Measurements from ENCODE around the gene PNCK. TPM values are rescaled to one million over a fixed set of nuclear protein-coding genes. Genes with fewer than 3 reads are reported as not detected.

The PNCK gene
- total and polyA plus RNA-seq, 2 of the 13 experiments (the other 11 are each of a cell fraction or from before 2014, with no cell fraction given), result 33.1 TPM; not detected in 1

GRCh38 chrX:153640045-153640686, 33.4 kb downstream of the PNCK start (continued):
- no peak for TF ChIP-seq NFAT5 (CRISPR knock-in tag; IDR thresholded peaks at IDR 0.05)
- no peak for TF ChIP-seq SCMH1 (CRISPR knock-in tag; IDR thresholded peaks at IDR 0.05; ENCODE audit: borderline replicate concordance)
- TF ChIP-seq PLRG1 (conservative IDR thresholded peaks at IDR 0.05), result no peak

GRCh38 chrX:153639177-153640044, 34.2 kb downstream of the PNCK start:
- intact Hi-C loops (cut with micrococcal nuclease; ENCODE audit: unreplicated experiment), result no loop called here
- ATAC-seq (no peak), DNase-seq (ENCODE audit: low spot score) (no peak), FAIRE-seq (no peak)
- Histone ChIP-seq H3K9me3 (ENCODE audit: low read length) (no peaks in the 10 kb centered on the region), H3K36me3 (replicated peaks in 1 of 2; ENCODE audit: control insufficient read depth in 1 of 2, insufficient read depth in 2 of 2, low read length in 2 of 2) (no peaks in the 10 kb centered on the region), H3K4me1 (ENCODE audit: insufficient read depth, low read length) (peaks cover 70% of the 10 kb centered on the region), H3K9ac (ENCODE audit: insufficient read depth, low read depth, low read length) (no peak overlapping the region), H3K27ac (ENCODE audit: extremely low read length, insufficient read depth, low read length) (no peak overlapping the region), H3K27me3 (ENCODE audit: control insufficient read depth in 1 of 2, insufficient read depth in 2 of 2, low read length in 2 of 2) (no peaks in the 10 kb centered on the region), H4K20me1 (ENCODE audit: insufficient read depth, low read length) (no peaks in the 10 kb centered on the region), H3K79me2 (ENCODE audit: insufficient read depth, low read length) (peaks cover 14% of the 10 kb centered on the region), H2AFZ (ENCODE audit: low read length) (no peak overlapping the region), H3K4me3 (replicated peaks in 1 of 3; ENCODE audit: insufficient read depth in 1 of 3, low read depth in 2 of 3, low read length in 3 of 3) (no peak overlapping the region), H3K4me2 (ENCODE audit: low read depth, low read length) (no peak overlapping the region)
- 87% methylated on average over 3 of the region's 28 CpGs for WGBS (ENCODE audit: low lambda C conversion rate)
- no TSS peak for BruUV-seq (replicated peaks)
- POLR2A ChIA-PET, result interaction anchor here (15.1 kb wide), 1 partner anchor 12 kb away, joined by 596 read pairs; no protein-coding TSS in a partner anchor
- in situ Hi-C loops (cut with HindIII; ENCODE audit: extremely low pct_ligation_motif_present, low pct_unique_long_range_greater_than_20kb), result no loop called here
- CTCF ChIA-PET (ENCODE audit: low intra/inter-chr PET ratio, low total read pairs), result no interaction called here
- no peak for TF ChIP-seq BRD4 (CRISPR knock-in tag; IDR thresholded peaks at IDR 0.05)
- TF ChIP-seq ZNF160 (CRISPR knock-in tag; IDR thresholded peaks at IDR 0.05), result no peak
- TF ChIP-seq, protein P1, sequence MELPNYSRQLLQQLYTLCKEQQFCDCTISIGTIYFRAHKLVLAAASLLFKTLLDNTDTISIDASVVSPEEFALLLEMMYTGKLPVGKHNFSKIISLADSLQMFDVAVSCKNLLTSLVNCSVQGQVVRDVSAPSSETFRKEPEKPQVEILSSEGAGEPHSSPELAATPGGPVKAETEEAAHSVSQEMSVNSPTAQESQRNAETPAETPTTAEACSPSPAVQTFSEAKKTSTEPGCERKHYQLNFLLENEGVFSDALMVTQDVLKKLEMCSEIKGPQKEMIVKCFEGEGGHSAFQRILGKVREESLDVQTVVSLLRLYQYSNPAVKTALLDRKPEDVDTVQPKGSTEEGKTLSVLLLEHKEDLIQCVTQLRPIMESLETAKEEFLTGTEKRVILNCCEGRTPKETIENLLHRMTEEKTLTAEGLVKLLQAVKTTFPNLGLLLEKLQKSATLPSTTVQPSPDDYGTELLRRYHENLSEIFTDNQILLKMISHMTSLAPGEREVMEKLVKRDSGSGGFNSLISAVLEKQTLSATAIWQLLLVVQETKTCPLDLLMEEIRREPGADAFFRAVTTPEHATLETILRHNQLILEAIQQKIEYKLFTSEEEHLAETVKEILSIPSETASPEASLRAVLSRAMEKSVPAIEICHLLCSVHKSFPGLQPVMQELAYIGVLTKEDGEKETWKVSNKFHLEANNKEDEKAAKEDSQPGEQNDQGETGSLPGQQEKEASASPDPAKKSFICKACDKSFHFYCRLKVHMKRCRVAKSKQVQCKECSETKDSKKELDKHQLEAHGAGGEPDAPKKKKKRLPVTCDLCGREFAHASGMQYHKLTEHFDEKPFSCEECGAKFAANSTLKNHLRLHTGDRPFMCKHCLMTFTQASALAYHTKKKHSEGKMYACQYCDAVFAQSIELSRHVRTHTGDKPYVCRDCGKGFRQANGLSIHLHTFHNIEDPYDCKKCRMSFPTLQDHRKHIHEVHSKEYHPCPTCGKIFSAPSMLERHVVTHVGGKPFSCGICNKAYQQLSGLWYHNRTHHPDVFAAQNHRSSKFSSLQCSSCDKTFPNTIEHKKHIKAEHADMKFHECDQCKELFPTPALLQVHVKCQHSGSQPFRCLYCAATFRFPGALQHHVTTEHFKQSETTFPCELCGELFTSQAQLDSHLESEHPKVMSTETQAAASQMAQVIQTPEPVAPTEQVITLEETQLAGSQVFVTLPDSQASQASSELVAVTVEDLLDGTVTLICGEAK (IDR thresholded peaks at IDR 0.05), result no peak
- TF ChIP-seq, protein P1 (CRISPR knock-in tag; IDR thresholded peaks at IDR 0.05), result no peak

Measured in HepG2 (cell line).